ENCODE measurements around the gene SMARCC2. TPM values are rescaled to one million over a fixed set of nuclear protein-coding genes. Genes with fewer than 3 reads are reported as not detected.

The SMARCC2 gene
- total and polyA plus RNA-seq, 2 of the 13 experiments (the other 11 are each of a cell fraction or from before 2014, with no cell fraction given): 21.3 to 24.1 TPM

DNA sequence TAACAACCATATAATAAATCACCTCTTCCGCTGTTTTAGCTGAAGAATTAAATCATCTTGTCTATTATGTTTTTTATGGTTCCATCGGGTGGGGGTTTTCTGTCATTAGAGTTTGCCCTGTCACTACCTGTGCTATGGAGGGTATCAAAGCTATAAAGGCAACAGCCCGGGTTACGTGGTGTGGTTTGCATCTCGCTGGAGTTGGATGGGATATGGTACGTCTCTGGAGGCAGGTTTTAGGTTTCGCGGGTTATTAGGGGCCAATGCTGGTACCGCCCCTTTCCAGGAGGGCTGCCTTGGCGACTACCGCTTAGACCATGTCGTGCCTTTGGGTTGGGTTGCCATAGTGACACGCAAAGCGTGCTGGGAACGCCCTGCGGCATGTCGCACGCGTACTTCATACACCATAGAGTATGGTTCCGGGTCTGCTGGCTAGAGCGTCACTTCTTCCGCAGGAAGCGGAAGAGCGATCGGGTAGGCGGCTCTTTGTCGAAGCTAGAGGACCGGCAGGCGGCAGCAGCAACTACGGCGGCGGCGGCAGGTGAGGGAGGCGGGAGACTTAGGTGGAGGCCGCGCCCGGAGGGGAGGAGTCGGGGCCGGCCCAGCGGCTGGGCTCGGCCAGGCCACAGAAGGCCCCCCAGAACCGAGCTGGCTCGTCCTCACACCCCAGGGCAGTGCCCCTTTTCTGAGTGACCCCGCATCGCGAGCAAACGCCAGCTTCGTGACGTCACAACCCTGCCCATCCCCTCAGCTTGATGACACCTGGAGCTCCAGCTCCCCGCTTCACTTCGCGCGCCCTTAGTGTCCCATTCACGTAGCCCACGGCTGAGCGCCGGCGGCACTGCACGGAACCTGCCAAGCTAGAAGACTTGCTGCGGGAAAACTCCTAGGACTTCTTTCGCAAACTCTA is 71.2 kb downstream of the SMARCC2 start, which contains the start of gene ZC3H10 (continued):
- TF ChIP-seq CEBPZ (IDR thresholded peaks at IDR 0.05; ENCODE audit: low read length) (no peak), CBX1 (IDR thresholded peaks at IDR 0.05; ENCODE audit: low read depth) (peak; percentile 89), ZZZ3 (CRISPR knock-in tag; IDR thresholded peaks at IDR 0.05; ENCODE audit: borderline replicate concordance) (peak; percentile 98), ZFP1 (CRISPR knock-in tag; IDR thresholded peaks at IDR 0.05) (peak; percentile 77), SOX5 (CRISPR knock-in tag; IDR thresholded peaks at IDR 0.05; ENCODE audit: borderline replicate concordance) (peak; percentile 81), NR2F6 (IDR thresholded peaks at IDR 0.05) (no peak), NR2F6 (CRISPR knock-in tag; IDR thresholded peaks at IDR 0.05) (peak; percentile 41; the same call in 1 of the 2 replicates), PITX1 (CRISPR knock-in tag; IDR thresholded peaks at IDR 0.05) (peak; percentile 76), SIX1 (CRISPR knock-in tag; IDR thresholded peaks at IDR 0.05; ENCODE audit: borderline replicate concordance) (peak; percentile 58; the same call in 1 of the 2 replicates), RFXAP (CRISPR knock-in tag; IDR thresholded peaks at IDR 0.05; ENCODE audit: borderline replicate concordance) (peak; percentile 86; the same call in 1 of the 2 replicates), IRF2 (CRISPR knock-in tag; IDR thresholded peaks at IDR 0.05) (peak; percentile 96; the same call in 1 of the 2 replicates), ZFP36L2 (CRISPR knock-in tag; IDR thresholded peaks at IDR 0.05) (no peak), ZC3H13 (CRISPR knock-in tag; IDR thresholded peaks at IDR 0.05) (peak; percentile 99), SMAD3 (CRISPR knock-in tag; IDR thresholded peaks at IDR 0.05) (peak; percentile 88; the same call in 1 of the 2 replicates), ISL2 (CRISPR knock-in tag; IDR thresholded peaks at IDR 0.05) (peak; percentile 66; the same call in 1 of the 2 replicates), GATA4 (IDR thresholded peaks at IDR 0.05; ENCODE audit: borderline replicate concordance, low read depth) (peak; percentile 41; the same call in 1 of the 2 replicates), PHF8 (CRISPR knock-in tag; IDR thresholded peaks at IDR 0.05) (peak; percentile 68), ZNF30 (CRISPR knock-in tag; IDR thresholded peaks at IDR 0.05) (no peak), ZNF619 (CRISPR knock-in tag; IDR thresholded peaks at IDR 0.05) (no peak; the same call in 1 of the 2 replicates), ZNF563 (CRISPR knock-in tag; IDR thresholded peaks at IDR 0.05) (peak; percentile 65; the same call in 1 of the 2 replicates), RFX3 (CRISPR knock-in tag; IDR thresholded peaks at IDR 0.05) (peak; percentile 96), BRF2 (CRISPR knock-in tag; IDR thresholded peaks at IDR 0.05) (peak; percentile 66; the same call in 1 of the 2 replicates), ZNF446 (CRISPR knock-in tag; IDR thresholded peaks at IDR 0.05) (peak; percentile 87), ZNF792 (CRISPR knock-in tag; IDR thresholded peaks at IDR 0.05) (peak; percentile 83)
- TF ChIP-seq, protein P1, sequence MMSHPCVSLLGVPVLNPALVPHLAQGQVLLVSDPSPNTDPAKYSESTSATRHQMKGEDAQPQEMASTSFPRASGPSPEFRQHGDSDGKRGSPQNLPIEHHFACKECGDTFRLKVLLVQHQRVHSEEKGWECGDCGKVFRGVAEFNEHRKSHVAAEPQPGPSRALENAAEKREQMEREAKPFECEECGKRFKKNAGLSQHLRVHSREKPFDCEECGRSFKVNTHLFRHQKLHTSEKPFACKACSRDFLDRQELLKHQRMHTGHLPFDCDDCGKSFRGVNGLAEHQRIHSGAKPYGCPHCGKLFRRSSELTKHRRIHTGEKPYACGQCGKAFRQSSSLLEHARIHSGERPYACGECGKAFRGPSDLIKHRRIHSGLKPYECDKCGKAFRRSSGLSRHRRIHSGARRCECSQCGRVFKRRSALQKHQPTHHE (CRISPR knock-in tag; IDR thresholded peaks at IDR 0.05; ENCODE audit: borderline replicate concordance): peak; percentile 70; the same call in 1 of the 2 replicates
- TF ChIP-seq, protein P2, sequence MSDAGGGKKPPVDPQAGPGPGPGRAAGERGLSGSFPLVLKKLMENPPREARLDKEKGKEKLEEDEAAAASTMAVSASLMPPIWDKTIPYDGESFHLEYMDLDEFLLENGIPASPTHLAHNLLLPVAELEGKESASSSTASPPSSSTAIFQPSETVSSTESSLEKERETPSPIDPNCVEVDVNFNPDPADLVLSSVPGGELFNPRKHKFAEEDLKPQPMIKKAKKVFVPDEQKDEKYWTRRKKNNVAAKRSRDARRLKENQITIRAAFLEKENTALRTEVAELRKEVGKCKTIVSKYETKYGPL (CRISPR knock-in tag; IDR thresholded peaks at IDR 0.05): 0 out of 2 replicates have a peak, but pooled peaks have one; percentile 32
